HEK293T (cell line): ENCODE results near the gene B4GALNT1.

Experiments used
- ELF4 ChIP-seq: fragments of 450-650 bp; IDR thresholded peaks from 2 replicates; pipeline ENCODE4 v1.6.1; 2017; ENCODE audit warnings: antibody characterized with exemption
- FOXK2 ChIP-seq: fragments of 450-650 bp; IDR thresholded peaks from 2 replicates; pipeline ENCODE4 v1.6.1; 2016; ENCODE audit warnings: mild to moderate bottlenecking
- LEF1 ChIP-seq: fragments of 450-650 bp; IDR thresholded peaks from 2 replicates; pipeline ENCODE4 v1.6.1; 2017; ENCODE audit warnings: mild to moderate bottlenecking, borderline replicate concordance
- SP1 ChIP-seq: fragments of 450-650 bp; IDR thresholded peaks from 2 replicates; pipeline ENCODE4 v1.6.1; 2017
- SUZ12 ChIP-seq: fragments of 450-650 bp; IDR thresholded peaks from 2 replicates; pipeline ENCODE4 v1.6.1; 2016; ENCODE audit warnings: mild to moderate bottlenecking
- ZNF384 ChIP-seq: fragments of 450-650 bp; IDR thresholded peaks from 2 replicates; pipeline ENCODE4 v1.6.1; 2016

DNA sequence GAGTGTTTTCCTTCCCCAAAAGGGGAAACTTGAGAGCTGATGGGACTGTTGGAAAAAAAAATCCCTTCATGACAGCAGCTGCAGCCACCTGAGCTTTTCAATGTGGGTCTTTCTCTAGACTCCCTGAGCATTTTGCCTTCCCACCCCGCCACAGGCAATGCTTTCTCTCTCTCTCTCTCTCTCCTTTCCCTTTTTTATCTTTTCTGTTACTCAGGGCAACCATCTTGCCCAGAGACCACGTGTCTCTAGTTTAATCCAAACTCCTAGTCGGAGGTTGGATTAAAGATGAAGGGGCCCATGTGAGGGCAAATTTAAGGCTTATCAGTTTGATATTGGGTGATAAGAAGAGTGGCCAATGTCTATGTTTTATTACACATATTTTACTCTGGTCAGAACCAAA lies 25.9 kb upstream of the B4GALNT1 start:
- TF ChIP-seq ELF4 (no peak), SP1 (no peak), SUZ12 (no peak), FOXK2 (no peak), ZNF384 (no peak), LEF1 (no peak)
